K562 (cell line): ENCODE results near the gene POLR2A. TPM values are rescaled to one million over a fixed set of nuclear protein-coding genes. Genes with fewer than 3 reads are reported as not detected.

ENCODE experiments used
- E2F6 ChIP-seq, 2 experiments: IDR thresholded peaks; 2 replicates each; pipeline ENCODE4 v1.6.1; 2011; ENCODE audit warnings: borderline replicate concordance in 1 of 2, control low read depth in 1 of 2, low read depth in 1 of 2, low read length in 1 of 2, mild to moderate bottlenecking in 1 of 2, mixed read lengths in 1 of 2, moderate library complexity in 1 of 2; ENCODE audit not compliant: insufficient read depth in 1 of 2, insufficient read length in 1 of 2, poor library complexity in 1 of 2, severe bottlenecking in 1 of 2; ENCODE audit errors: extremely low read depth in 1 of 2
- EGR1 ChIP-seq: fragments of 450-650 bp; conservative IDR thresholded peaks from 2 replicates; pipeline ENCODE4 v1.6.1; 2017; ENCODE audit warnings: mild to moderate bottlenecking
- ESRRA ChIP-seq: fragments of 450-650 bp; IDR thresholded peaks from 2 replicates; pipeline ENCODE4 v1.6.1; 2014; ENCODE audit warnings: low read depth, mild to moderate bottlenecking, moderate library complexity, borderline replicate concordance
- GTF2F1 ChIP-seq: IDR thresholded peaks from 2 replicates; pipeline ENCODE4 v1.6.1; 2011; ENCODE audit warnings: low read depth, low read length, improper control_type of control experiment
- HDAC3 ChIP-seq: fragments of 450-650 bp; IDR thresholded peaks from 2 replicates; pipeline ENCODE4 v1.6.1; 2018; ENCODE audit warnings: borderline replicate concordance, mild to moderate bottlenecking, moderate library complexity; ENCODE audit not compliant: partially characterized antibody
- HMGN3 ChIP-seq: IDR thresholded peaks from 2 replicates; pipeline ENCODE4 v1.6.1; 2011; ENCODE audit warnings: borderline replicate concordance, low read depth, mild to moderate bottlenecking, mixed read lengths, low read length; ENCODE audit not compliant: insufficient read length; ENCODE audit errors: extremely low read depth
- PKNOX1 ChIP-seq: fragments of 450-650 bp; IDR thresholded peaks from 2 replicates; pipeline ENCODE4 v1.6.1; 2016
- POLR2G ChIP-seq: fragments of 200-400 bp; formaldehyde crosslinking; IDR thresholded peaks from 2 replicates; pipeline ENCODE4 v1.6.1; 2017; ENCODE audit warnings: low read depth, mild to moderate bottlenecking, antibody characterized with exemption, low read length, moderate library complexity
- PRDM10 ChIP-seq: fragments of 450-650 bp; IDR thresholded peaks from 2 replicates; pipeline ENCODE4 v1.6.1; 2018; ENCODE audit not compliant: partially characterized antibody
- RAD51 ChIP-seq: fragments of 450-650 bp; IDR thresholded peaks from 2 replicates; pipeline ENCODE4 v1.7.1; 2016; ENCODE audit warnings: low read depth, mild to moderate bottlenecking, borderline replicate concordance
- RBM22 ChIP-seq: fragments of 200-400 bp; formaldehyde crosslinking; IDR thresholded peaks from 2 replicates; pipeline ENCODE4 v1.6.1; 2018; ENCODE audit warnings: low read length, low read depth; ENCODE audit not compliant: poor library complexity, severe bottlenecking
- TBL1XR1 ChIP-seq, 2 experiments: IDR thresholded peaks; 2 replicates each; pipeline ENCODE4 v1.6.1; 2012; ENCODE audit warnings: improper control_type of control experiment in 2 of 2, low read length in 2 of 2, mild to moderate bottlenecking in 1 of 2
- TBP ChIP-seq: optimal IDR thresholded peaks from 2 replicates; pipeline ENCODE3; 2011; ENCODE audit warnings: low read depth, low read length, improper control_type of control experiment
- THAP12 ChIP-seq: fragments of 250-450 bp; sonication (Bioruptor Pico); IDR thresholded peaks from 2 replicates; pipeline ENCODE4 v1.9.0; 2021; ENCODE audit warnings: mild to moderate bottlenecking, inconsistent platforms
- XRCC4 ChIP-seq: IDR thresholded peaks from one replicate; pipeline ENCODE4 v1.6.1; 2011; ENCODE audit not compliant: insufficient read depth, insufficient read length; ENCODE audit errors: extremely low read depth
- ZFPM2 ChIP-seq: fragments of 250-450 bp; sonication (Bioruptor Pico); IDR thresholded peaks from 2 replicates; pipeline ENCODE4 v1.5.1; 2022; ENCODE audit warnings: mild to moderate bottlenecking
- ZNF124 ChIP-seq: sonication (generic); formaldehyde crosslinking; IDR thresholded peaks from 2 replicates; pipeline ENCODE4 v1.8.1; 2022; ENCODE audit warnings: missing genetic modification reagents
- ZSCAN29 ChIP-seq: fragments of 450-650 bp; IDR thresholded peaks from 2 replicates; pipeline ENCODE4 v1.6.1; 2017
- ZZZ3 ChIP-seq: fragments of 450-650 bp; IDR thresholded peaks from 2 replicates; pipeline ENCODE4 v1.6.1; 2016; ENCODE audit warnings: antibody characterized with exemption, mild to moderate bottlenecking, moderate library complexity
- polyA plus RNA-seq, 8 experiments: library from polyadenylated mRNA; depleted of rRNA in 4 of 8; stranded (reverse) in 5 of 8; unstranded in 3 of 8; fragments of >200 nt; fragmentation: Nextera tagmentation in 2 of 8; fragmentation: Illumina TruSeq in 1 of 8; extraction: Ambion mirVana in 2 of 8; extraction: Trizol in 1 of 8; gene quantifications; 2 replicates each; pipeline versions ENCODE4 v1.2.1 to v1.2.3, GENCODE V29; 2011 to 2014; ENCODE audit warnings: inconsistent platforms in 1 of 8, missing spikeins in 1 of 8
- total RNA-seq, 7 experiments: library from RNA; depleted of rRNA in 6 of 7; stranded (reverse); fragments of >200 nt in 6 of 7; fragmentation: Illumina TruSeq in 2 of 7; extraction: Trizol in 2 of 7; gene quantifications; 2 replicates each; pipeline versions ENCODE4 v1.2.1 to v1.2.3, GENCODE V29; 2011 to 2021; ENCODE audit warnings: low replicate concordance in 1 of 7

Gene POLR2A
- total and polyA plus RNA-seq, 9 of the 15 experiments (the other 6 are each of a cell fraction or from before 2014, with no cell fraction given) = 1.3 to 109 (median 12.4) TPM

- TF ChIP-seq THAP12 (CRISPR knock-in tag) (no peak), HMGN3 (peak; percentile 35), POLR2G (peak; percentile 72), PRDM10 (peak; percentile 20), TBL1XR1 (IDR thresholded peaks at IDR 0.05; ENCODE audit: low read length in 2 of 2) (no peak), ZZZ3 (no peak), PKNOX1 (no peak), RAD51 (no peak), ESRRA (no peak), GTF2F1 (no peak), ZNF124 (no peak), HDAC3 (no peak), ZFPM2 (CRISPR knock-in tag) (no peak), RBM22 (no peak), EGR1 (0 out of 2 replicates have a peak, but pooled peaks have one; percentile 27), E2F6 (IDR thresholded peaks at IDR 0.05; ENCODE audit: borderline replicate concordance in 1 of 2, extremely low read depth in 1 of 2, insufficient read depth in 1 of 2, insufficient read length in 1 of 2, low read depth in 1 of 2, low read length in 1 of 2, poor library complexity in 1 of 2, severe bottlenecking in 1 of 2) (no peak), ZSCAN29 (no peak), TBP (peak; percentile 31), XRCC4 (no peak)
Observed at GRCh38 chr17:7444682-7445618, 39.2 kb upstream of the POLR2A start, which contains the start of gene CHRNB1 (continued).
